Activated CD8-positive, alpha-beta memory T cell treated with anti-CD3 and anti-CD28 coated beads, Interleukin-2, amount 10 ng/mL, durations not matched to agents 7 days and 5 days (primary cell): ENCODE data around the gene HSDL2. TPM values are rescaled to one million over a fixed set of nuclear protein-coding genes. Genes with fewer than 3 reads are reported as not detected.

Source experiments
- ATAC-seq: fragments of 150-1000 bp; cut with Tn5 transposase; one replicate; pipeline ENCODE4 v1.10.0; 2021; ENCODE audit warnings: moderate library complexity
- CTCF ChIA-PET: fragments of 350-600 bp; sonication (Branson Sonifier 250); formaldehyde crosslinking; loops from one replicate; lab custom pipeline; 2021; ENCODE audit warnings: antibody characterized with exemption; lab: Charles Lee
- DNase-seq: peaks from one replicate; pipeline ENCODE4 v3.0.0-alpha.2; 2020
- H3K27ac Mint-ChIP-seq: one replicate; pipeline ENCODE4 v1.8.0; 2021; ENCODE audit warnings: mild to moderate bottlenecking, mixed read lengths
- H3K27me3 Mint-ChIP-seq: one replicate; pipeline ENCODE4 v1.8.0; 2021; ENCODE audit warnings: mixed read lengths
- H3K36me3 Mint-ChIP-seq: one replicate; pipeline ENCODE4 v1.8.0; 2021; ENCODE audit warnings: mild to moderate bottlenecking, mixed read lengths
- H3K4me1 Mint-ChIP-seq: one replicate; pipeline ENCODE4 v1.8.0; 2021; ENCODE audit warnings: mixed read lengths
- H3K4me3 Mint-ChIP-seq: one replicate; pipeline ENCODE4 v1.8.0; 2021; ENCODE audit warnings: mild to moderate bottlenecking, moderate library complexity, mixed read lengths
- H3K9me3 Mint-ChIP-seq: one replicate; pipeline ENCODE4 v1.8.0; 2022; ENCODE audit warnings: low read depth, mixed read lengths
- total RNA-seq, 2 experiments: library from RNA; stranded (reverse); gene quantifications; one replicate each; pipeline ENCODE4 v1.2.3, GENCODE V29; 2021

Gene HSDL2
- total RNA-seq, 2 experiments from 2014 or later = 18.2 to 19.3 TPM

- no peak overlapping the region for H3K27ac Mint-ChIP-seq
- no peaks in the 10 kb centered on the region for H3K9me3 Mint-ChIP-seq
- H3K27me3 Mint-ChIP-seq = no peaks in the 10 kb centered on the region
- DNase-seq (no peak), ATAC-seq (no peak)
- CTCF ChIA-PET = interaction anchor here (1.3 to 4.4 kb wide), 2 partner anchors 271 to 373 kb away, joined by 3 to 25 read pairs; partner anchors contain the start of gene INIP
- H3K4me3 Mint-ChIP-seq = no peak overlapping the region
- peaks cover 8% of the 10 kb centered on the region for H3K4me1 Mint-ChIP-seq
- no peaks in the 10 kb centered on the region for H3K36me3 Mint-ChIP-seq
Measured at GRCh38 chr9:112446526-112446925, 66.6 kb downstream of the HSDL2 start.

- no peaks in the 10 kb centered on the region for H3K36me3 Mint-ChIP-seq
- no peak overlapping the region for H3K4me3 Mint-ChIP-seq
- no peak overlapping the region for H3K27ac Mint-ChIP-seq
- no peak for ATAC-seq
- peaks cover 8% of the 10 kb centered on the region for H3K4me1 Mint-ChIP-seq
- no peaks in the 10 kb centered on the region for H3K27me3 Mint-ChIP-seq
- DNase-seq = no peak
- no peaks in the 10 kb centered on the region for H3K9me3 Mint-ChIP-seq
- CTCF ChIA-PET = no interaction called here
Measured at GRCh38 chr9:112447283-112447761, 67.4 kb downstream of the HSDL2 start.

GRCh38 chr9:112462855-112463254 is 82.9 kb downstream of the HSDL2 start:
- no peaks in the 10 kb centered on the region for H3K4me1 Mint-ChIP-seq

GRCh38 chr9:112465352-112465751 is 85.4 kb downstream of the HSDL2 start:
- Mint-ChIP-seq H3K36me3 (peaks cover 16% of the 10 kb centered on the region), H3K4me3 (no peak overlapping the region), H3K9me3 (no peaks in the 10 kb centered on the region), H3K27ac (no peak overlapping the region), H3K27me3 (no peaks in the 10 kb centered on the region), H3K4me1 (no peaks in the 10 kb centered on the region)
- DNase-seq (no peak), ATAC-seq (no peak)
- CTCF ChIA-PET = no interaction called here

More at GRCh38 chr9:112462855-112463254, 82.9 kb downstream of the HSDL2 start:
- ATAC-seq (no peak), DNase-seq (no peak)
- Mint-ChIP-seq H3K27ac (no peak overlapping the region), H3K27me3 (no peaks in the 10 kb centered on the region), H3K36me3 (peaks cover 23% of the 10 kb centered on the region), H3K4me3 (no peak overlapping the region), H3K9me3 (no peaks in the 10 kb centered on the region)
- CTCF ChIA-PET = no interaction called here

GRCh38 chr9:112472996-112473395 is 93.1 kb downstream of the HSDL2 start:
- H3K4me3 Mint-ChIP-seq = no peak overlapping the region
- no peak for DNase-seq
- peaks cover 3% of the 10 kb centered on the region for H3K9me3 Mint-ChIP-seq
- CTCF ChIA-PET = no interaction called here
- H3K36me3 Mint-ChIP-seq = peaks cover 17% of the 10 kb centered on the region
- H3K4me1 Mint-ChIP-seq = no peaks in the 10 kb centered on the region
- H3K27me3 Mint-ChIP-seq = no peaks in the 10 kb centered on the region
- no peak for ATAC-seq
- H3K27ac Mint-ChIP-seq = no peak overlapping the region

GRCh38 chr9:112473986-112474385 is 94.1 kb downstream of the HSDL2 start:
- no peak overlapping the region for H3K27ac Mint-ChIP-seq
- no peaks in the 10 kb centered on the region for H3K4me1 Mint-ChIP-seq
- DNase-seq = no peak
- H3K9me3 Mint-ChIP-seq = peaks cover 3% of the 10 kb centered on the region
- no peak for ATAC-seq
- no peak overlapping the region for H3K4me3 Mint-ChIP-seq
- peaks cover 20% of the 10 kb centered on the region for H3K36me3 Mint-ChIP-seq
- CTCF ChIA-PET = no interaction called here
- no peaks in the 10 kb centered on the region for H3K27me3 Mint-ChIP-seq

- no peaks in the 10 kb centered on the region for H3K4me1 Mint-ChIP-seq
- no peaks in the 10 kb centered on the region for H3K27me3 Mint-ChIP-seq
- DNase-seq = no peak
- CTCF ChIA-PET = interaction anchor here (1.0 to 1.4 kb wide), 2 partner anchors 11 to 31 kb away, joined by 3 to 4 read pairs; no protein-coding TSS in a partner anchor
- H3K4me3 Mint-ChIP-seq = no peak overlapping the region
- H3K9me3 Mint-ChIP-seq = peaks cover 3% of the 10 kb centered on the region
- H3K36me3 Mint-ChIP-seq = peaks cover 18% of the 10 kb centered on the region
- H3K27ac Mint-ChIP-seq = no peak overlapping the region
- no peak for ATAC-seq
Measured at GRCh38 chr9:112475318-112475717, 95.4 kb downstream of the HSDL2 start.

GRCh38 chr9:112477330-112477729 is 97.4 kb downstream of the HSDL2 start:
- ATAC-seq = no peak
- Mint-ChIP-seq H3K9me3 (peaks cover 3% of the 10 kb centered on the region), H3K36me3 (peaks cover 16% of the 10 kb centered on the region), H3K27me3 (no peaks in the 10 kb centered on the region), H3K4me3 (no peak overlapping the region), H3K27ac (no peak overlapping the region), H3K4me1 (no peaks in the 10 kb centered on the region)
- DNase-seq = no peak
- CTCF ChIA-PET = no interaction called here

- no peak for DNase-seq
- Mint-ChIP-seq H3K27me3 (no peaks in the 10 kb centered on the region), H3K9me3 (peaks cover 3% of the 10 kb centered on the region), H3K27ac (no peak overlapping the region), H3K36me3 (peaks cover 12% of the 10 kb centered on the region), H3K4me3 (no peak overlapping the region), H3K4me1 (no peaks in the 10 kb centered on the region)
- no peak for ATAC-seq
- CTCF ChIA-PET = interaction anchor here (1.5 kb wide), 1 partner anchor 10 kb away, joined by 3 read pairs; no protein-coding TSS in a partner anchor
Measured at GRCh38 chr9:112479221-112479620, 99.3 kb downstream of the HSDL2 start.

GRCh38 chr9:112484607-112485006 is 104.7 kb downstream of the HSDL2 start:
- DNase-seq = no peak
- H3K36me3 Mint-ChIP-seq = peaks cover 5% of the 10 kb centered on the region
- no peaks in the 10 kb centered on the region for H3K9me3 Mint-ChIP-seq
- no peaks in the 10 kb centered on the region for H3K27me3 Mint-ChIP-seq
- ATAC-seq = no peak
- H3K27ac Mint-ChIP-seq = no peak overlapping the region
- CTCF ChIA-PET = interaction anchor here (1.0 to 2.6 kb wide), 2 partner anchors 41 to 419 kb away, joined by 3 to 7 read pairs; no protein-coding TSS in a partner anchor
- H3K4me1 Mint-ChIP-seq = peaks cover 28% of the 10 kb centered on the region
- no peak overlapping the region for H3K4me3 Mint-ChIP-seq

GRCh38 chr9:112485574-112485973 is 105.7 kb downstream of the HSDL2 start:
- no peak overlapping the region for H3K27ac Mint-ChIP-seq
- ATAC-seq (no peak), DNase-seq (no peak)
- peaks cover 7% of the 10 kb centered on the region for H3K36me3 Mint-ChIP-seq
- H3K4me1 Mint-ChIP-seq = peaks cover 30% of the 10 kb centered on the region
- H3K4me3 Mint-ChIP-seq = no peak overlapping the region
- H3K27me3 Mint-ChIP-seq = no peaks in the 10 kb centered on the region
- CTCF ChIA-PET = interaction anchor here (0.6 to 2.7 kb wide), 6 partner anchors 10 to 418 kb away, joined by 3 to 11 read pairs (median 5); partner anchors contain the start of genes HSDL2 and INIP
- no peaks in the 10 kb centered on the region for H3K9me3 Mint-ChIP-seq

GRCh38 chr9:112486221-112487007 is 106.5 kb downstream of the HSDL2 start, which contains the start of gene KIAA1958:
KIAA1958 (plus strand) TSS chr9:112486827; CDS start chr9:112574081, 87,254 bp downstream.
- ATAC-seq (peak; percentile 96), DNase-seq (peak; percentile 94)
- CTCF ChIA-PET = interaction anchor here (1.0 to 2.7 kb wide), 4 partner anchors 10 to 232 kb away, joined by 4 to 11 read pairs (median 6); partner anchors contain the start of genes HSDL2 and INIP
- Mint-ChIP-seq H3K36me3 (peaks cover 10% of the 10 kb centered on the region), H3K9me3 (no peaks in the 10 kb centered on the region), H3K4me1 (peaks cover 30% of the 10 kb centered on the region), H3K27me3 (no peaks in the 10 kb centered on the region), H3K4me3 (peak within 1 kb of the TSS; percentile 95), H3K27ac (peak within 1 kb of the TSS; percentile 90)

GRCh38 chr9:112487008-112487798 is 107.3 kb downstream of the HSDL2 start:
- peaks cover 10% of the 10 kb centered on the region for H3K36me3 Mint-ChIP-seq
- CTCF ChIA-PET = interaction anchor here (0.9 to 2.7 kb wide), 4 partner anchors 15 to 231 kb away, joined by 3 to 11 read pairs (median 6); partner anchors contain the start of genes HSDL2 and INIP
- H3K4me3 Mint-ChIP-seq = peak overlapping the region; percentile 95
- H3K27me3 Mint-ChIP-seq = no peaks in the 10 kb centered on the region
- peak overlapping the region; percentile 82 for H3K27ac Mint-ChIP-seq
- ATAC-seq (peak; percentile 41), DNase-seq (peak; percentile 64)
- peaks cover 30% of the 10 kb centered on the region for H3K4me1 Mint-ChIP-seq
- no peaks in the 10 kb centered on the region for H3K9me3 Mint-ChIP-seq
